Measurements from ENCODE around the gene MTREX.

- TF ChIP-seq MLLT1 (IDR thresholded peaks at IDR 0.05) (no peak), SIN3A (IDR thresholded peaks at IDR 0.05; ENCODE audit: low read depth, low read length) (no peak), EZH2 (IDR thresholded peaks at IDR 0.05; ENCODE audit: borderline replicate concordance, control insufficient read depth, low read depth, low read length) (no peak), USF2 (IDR thresholded peaks at IDR 0.05; ENCODE audit: borderline replicate concordance, low read depth, low read length) (no peak), MAX (IDR thresholded peaks at IDR 0.05; ENCODE audit: low read depth, low read length) (no peak), TCF12 (IDR thresholded peaks at IDR 0.05; ENCODE audit: low read depth, low read length) (no peak), FOS (IDR thresholded peaks at IDR 0.05; ENCODE audit: borderline replicate concordance, extremely low read depth, insufficient read length) (no peak)
Observed at GRCh38 chr5:55333811-55334210, 26.0 kb downstream of the MTREX start.
